Activated naive CD4-positive, alpha-beta T cell treated with anti-CD3 and anti-CD28 coated beads for 36 hours (primary cell): ENCODE measurements around the gene BLTP3A. TPM values are rescaled to one million over a fixed set of nuclear protein-coding genes. Genes with fewer than 3 reads are reported as not detected.
A peak's percentile ranks its signal among the peaks of the same experiment; 100 is the strongest.
"Not testable (repeated sequence)": the region's sequence is repeated elsewhere in the genome, so short reads cannot be mapped to it uniquely, and the experiment has no call there.

Experiments
- CTCF ChIA-PET: fragments of 350-600 bp; sonication (Branson Sonifier 250); formaldehyde crosslinking; loops from one replicate; lab custom pipeline; 2021; ENCODE audit warnings: antibody characterized with exemption; lab: Charles Lee
- DNase-seq: peaks from one replicate; pipeline ENCODE4 v3.0.0-alpha.2; 2020
- H3K27ac Mint-ChIP-seq: one replicate; pipeline ENCODE4 v1.8.0; 2021; ENCODE audit warnings: mild to moderate bottlenecking, mixed read lengths
- H3K27me3 Mint-ChIP-seq: one replicate; pipeline ENCODE4 v1.8.0; 2021; ENCODE audit warnings: low read depth, mixed read lengths
- H3K36me3 Mint-ChIP-seq: one replicate; pipeline ENCODE4 v1.8.0; 2021; ENCODE audit warnings: low read depth, mixed read lengths
- H3K4me1 Mint-ChIP-seq: one replicate; pipeline ENCODE4 v1.8.0; 2021; ENCODE audit warnings: low read depth, mixed read lengths
- H3K4me3 Mint-ChIP-seq: one replicate; pipeline ENCODE4 v1.8.0; 2021; ENCODE audit warnings: mild to moderate bottlenecking, moderate library complexity, mixed read lengths
- H3K9me3 Mint-ChIP-seq: one replicate; pipeline ENCODE4 v1.8.0; 2021; ENCODE audit warnings: mixed read lengths
- intact Hi-C: fragments of 100-400 bp; cut with micrococcal nuclease; formaldehyde crosslinking; loops from one replicate; pipeline ENCODE4 v1.15.1; 2023
- total RNA-seq, 2 experiments: library from RNA; stranded (reverse); gene quantifications; one replicate each; pipeline ENCODE4 v1.2.3, GENCODE V29; 2021

Gene BLTP3A
- total RNA-seq, 2 experiments from 2014 or later = 17.0 to 17.9 TPM

GRCh38 chr6:34793877-34794276, 2.0 kb downstream of the BLTP3A start:
- H3K27ac Mint-ChIP-seq = no peak overlapping the region

GRCh38 chr6:34795836-34796425, 4.0 kb downstream of the BLTP3A start:
- no peak for DNase-seq
- no peaks in the 10 kb centered on the region for H3K27me3 Mint-ChIP-seq
- no peak overlapping the region for H3K4me3 Mint-ChIP-seq
- CTCF ChIA-PET = no interaction called here
- peaks cover 7% of the 10 kb centered on the region for H3K36me3 Mint-ChIP-seq
- intact Hi-C loops = no loop called here
- H3K4me1 Mint-ChIP-seq = peaks cover 16% of the 10 kb centered on the region
- H3K9me3 Mint-ChIP-seq = no peaks in the 10 kb centered on the region
- no peak overlapping the region for H3K27ac Mint-ChIP-seq

More at GRCh38 chr6:34793877-34794276, 2.0 kb downstream of the BLTP3A start:
- H3K4me1 Mint-ChIP-seq = peaks cover 14% of the 10 kb centered on the region
- CTCF ChIA-PET = no interaction called here
- peak overlapping the region; percentile 90 for H3K4me3 Mint-ChIP-seq
- H3K9me3 Mint-ChIP-seq = no peaks in the 10 kb centered on the region
- H3K27me3 Mint-ChIP-seq = no peaks in the 10 kb centered on the region
- DNase-seq = no peak
- intact Hi-C loops = loop anchor here (2.0 kb wide), 2 partner anchors 97 to 119 kb away; partner anchors contain the start of gene ILRUN
- H3K36me3 Mint-ChIP-seq = peaks cover 7% of the 10 kb centered on the region

GRCh38 chr6:34798057-34798456, 6.2 kb downstream of the BLTP3A start:
- Mint-ChIP-seq H3K36me3 (peaks cover 4% of the 10 kb centered on the region), H3K9me3 (no peaks in the 10 kb centered on the region), H3K4me1 (peaks cover 10% of the 10 kb centered on the region), H3K27me3 (no peaks in the 10 kb centered on the region), H3K27ac (no peak overlapping the region), H3K4me3 (no peak overlapping the region)
- intact Hi-C loops = no loop called here
- DNase-seq = no peak
- CTCF ChIA-PET = no interaction called here

- H3K27ac Mint-ChIP-seq = no peak overlapping the region
- CTCF ChIA-PET = no interaction called here
- peaks cover 11% of the 10 kb centered on the region for H3K4me1 Mint-ChIP-seq
- no peaks in the 10 kb centered on the region for H3K27me3 Mint-ChIP-seq
- peaks cover 5% of the 10 kb centered on the region for H3K36me3 Mint-ChIP-seq
- intact Hi-C loops = no loop called here
- H3K4me3 Mint-ChIP-seq = no peak overlapping the region
- H3K9me3 Mint-ChIP-seq = no peaks in the 10 kb centered on the region
- no peak for DNase-seq
These were observed 7.7 kb downstream of the BLTP3A start for GRCh38 chr6:34799547-34799946.

- Mint-ChIP-seq H3K9me3 (no peaks in the 10 kb centered on the region), H3K27ac (no peak overlapping the region), H3K27me3 (no peaks in the 10 kb centered on the region), H3K4me3 (no peak overlapping the region), H3K36me3 (peaks cover 2% of the 10 kb centered on the region), H3K4me1 (peaks cover 9% of the 10 kb centered on the region)
- CTCF ChIA-PET = interaction anchor here (0.5 to 1.7 kb wide), 5 partner anchors 10 to 1365 kb away, joined by 3 to 6 read pairs (median 3); partner anchors contain the start of gene BLTP3A
- intact Hi-C loops = no loop called here
- DNase-seq = no peak
These were observed 12.7 kb downstream of the BLTP3A start for GRCh38 chr6:34804543-34804942.

- DNase-seq, intact Hi-C loops, H3K27me3 Mint-ChIP-seq, H3K9me3 Mint-ChIP-seq, H3K4me3 Mint-ChIP-seq, H3K27ac Mint-ChIP-seq, H3K36me3 Mint-ChIP-seq: not testable (repeated sequence)
- H3K4me1 Mint-ChIP-seq = peaks cover 10% of the 10 kb centered on the region
- CTCF ChIA-PET = interaction anchor here (0.5 to 1.7 kb wide), 3 partner anchors 9 to 1365 kb away, joined by 3 to 6 read pairs (median 3); partner anchors contain the start of gene BLTP3A
These were observed 13.2 kb downstream of the BLTP3A start for GRCh38 chr6:34805074-34805473.

- peaks cover 2% of the 10 kb centered on the region for H3K36me3 Mint-ChIP-seq
- H3K4me1 Mint-ChIP-seq = peaks cover 22% of the 10 kb centered on the region
- no peaks in the 10 kb centered on the region for H3K27me3 Mint-ChIP-seq
- intact Hi-C loops = no loop called here
- CTCF ChIA-PET = no interaction called here
- H3K9me3 Mint-ChIP-seq = no peaks in the 10 kb centered on the region
- H3K27ac Mint-ChIP-seq = no peak overlapping the region
- H3K4me3 Mint-ChIP-seq = no peak overlapping the region
- DNase-seq = no peak
These were observed 15.0 kb downstream of the BLTP3A start for GRCh38 chr6:34806738-34807453.

GRCh38 chr6:34808473-34808872, 16.6 kb downstream of the BLTP3A start:
- H3K36me3 Mint-ChIP-seq, H3K9me3 Mint-ChIP-seq, intact Hi-C loops, DNase-seq, H3K27me3 Mint-ChIP-seq, H3K27ac Mint-ChIP-seq, H3K4me3 Mint-ChIP-seq: not testable (repeated sequence)
- peaks cover 20% of the 10 kb centered on the region for H3K4me1 Mint-ChIP-seq
- CTCF ChIA-PET = interaction anchor here (0.6 kb wide), 1 partner anchor 91 kb away, joined by 3 read pairs; no protein-coding TSS in a partner anchor

GRCh38 chr6:34809419-34809818, 17.5 kb downstream of the BLTP3A start:
- CTCF ChIA-PET, H3K4me3 Mint-ChIP-seq, H3K27me3 Mint-ChIP-seq, H3K36me3 Mint-ChIP-seq, H3K27ac Mint-ChIP-seq, intact Hi-C loops, DNase-seq, H3K9me3 Mint-ChIP-seq: not testable (repeated sequence)
- peaks cover 21% of the 10 kb centered on the region for H3K4me1 Mint-ChIP-seq

- H3K4me1 Mint-ChIP-seq = peaks cover 21% of the 10 kb centered on the region
- no peaks in the 10 kb centered on the region for H3K36me3 Mint-ChIP-seq
- H3K27me3 Mint-ChIP-seq = no peaks in the 10 kb centered on the region
- no peak for DNase-seq
- no peaks in the 10 kb centered on the region for H3K9me3 Mint-ChIP-seq
- no peak overlapping the region for H3K4me3 Mint-ChIP-seq
- CTCF ChIA-PET = interaction anchor here (1.0 kb wide), 1 partner anchor 19 kb away, joined by 3 read pairs; the partner anchor contains the start of gene BLTP3A
- H3K27ac Mint-ChIP-seq = no peak overlapping the region
- intact Hi-C loops = no loop called here
These were observed 18.4 kb downstream of the BLTP3A start for GRCh38 chr6:34810017-34810882.

- intact Hi-C loops = loop anchor here (1.0 kb wide), 1 partner anchor 19 kb away; the partner anchor contains the start of gene BLTP3A
- CTCF ChIA-PET = interaction anchor here (0.6 to 1.1 kb wide), 3 partner anchors 18 to 431 kb away, joined by 3 to 5 read pairs (median 3); partner anchors contain the start of gene BLTP3A
- Mint-ChIP-seq H3K27ac (no peak overlapping the region), H3K27me3 (no peaks in the 10 kb centered on the region), H3K4me1 (peaks cover 23% of the 10 kb centered on the region), H3K9me3 (no peaks in the 10 kb centered on the region), H3K4me3 (no peak overlapping the region), H3K36me3 (no peaks in the 10 kb centered on the region)
- peak; percentile 69 for DNase-seq
These were observed 19.2 kb downstream of the BLTP3A start for GRCh38 chr6:34810936-34811632.
